ENCODE data around the gene RAPGEF3.
A peak's percentile ranks its signal among the peaks of the same experiment; 100 is the strongest.

Gene RAPGEF3

GRCh38 chr12:47744778-47745436, 13.8 kb downstream of the RAPGEF3 start:
- no peak overlapping the region for H3K4me3 ChIP-seq (ENCODE audit: low read depth, low read length)
- TF ChIP-seq POLR2A (IDR thresholded peaks at IDR 0.05; ENCODE audit: extremely low read depth, insufficient read length) (no peak), MYC (IDR thresholded peaks at IDR 0.05; ENCODE audit: low read depth, low read length) (no peak), MAX (IDR thresholded peaks at IDR 0.05; ENCODE audit: low read depth, low read length) (no peak), CTCF (IDR thresholded peaks at IDR 0.05; ENCODE audit: low read depth, low read length) (no peak)
- DNase-seq (ENCODE audit: low read depth): no peak

GRCh38 chr12:47744005-47744651, 14.6 kb downstream of the RAPGEF3 start:
- H3K4me3 ChIP-seq (ENCODE audit: low read depth, low read length): no peak overlapping the region
- DNase-seq (ENCODE audit: low read depth): no peak
- TF ChIP-seq CTCF (IDR thresholded peaks at IDR 0.05; ENCODE audit: low read depth, low read length) (peak; percentile 42), MAX (IDR thresholded peaks at IDR 0.05; ENCODE audit: low read depth, low read length) (0 out of 2 replicates have a peak, but pooled peaks have one; percentile 29), POLR2A (IDR thresholded peaks at IDR 0.05; ENCODE audit: extremely low read depth, insufficient read length) (no peak), MYC (IDR thresholded peaks at IDR 0.05; ENCODE audit: low read depth, low read length) (peak; percentile 34; the same call in 1 of the 2 replicates)

GRCh38 chr12:47743311-47743860, 15.3 kb downstream of the RAPGEF3 start:
- no peak overlapping the region for H3K4me3 ChIP-seq (ENCODE audit: low read depth, low read length)
- TF ChIP-seq MAX (IDR thresholded peaks at IDR 0.05; ENCODE audit: low read depth, low read length): no peak
- no peak for TF ChIP-seq CTCF (IDR thresholded peaks at IDR 0.05; ENCODE audit: low read depth, low read length)
- TF ChIP-seq MYC (IDR thresholded peaks at IDR 0.05; ENCODE audit: low read depth, low read length): no peak
- no peak for TF ChIP-seq POLR2A (IDR thresholded peaks at IDR 0.05; ENCODE audit: extremely low read depth, insufficient read length)
- DNase-seq (ENCODE audit: low read depth): no peak

- H3K4me3 ChIP-seq (ENCODE audit: low read depth, low read length): no peak overlapping the region
- TF ChIP-seq CTCF (IDR thresholded peaks at IDR 0.05; ENCODE audit: low read depth, low read length) (peak; percentile 96), POLR2A (IDR thresholded peaks at IDR 0.05; ENCODE audit: extremely low read depth, insufficient read length) (no peak), MAX (IDR thresholded peaks at IDR 0.05; ENCODE audit: low read depth, low read length) (peak; percentile 74), MYC (IDR thresholded peaks at IDR 0.05; ENCODE audit: low read depth, low read length) (peak; percentile 43; the same call in 1 of the 2 replicates)
- peak; percentile 69 for DNase-seq (ENCODE audit: low read depth)
Observed at GRCh38 chr12:47742253-47742825, 16.3 kb downstream of the RAPGEF3 start.

GRCh38 chr12:47741340-47741703, 17.4 kb downstream of the RAPGEF3 start:
- DNase-seq (ENCODE audit: low read depth): peak; percentile 65
- TF ChIP-seq MAX (IDR thresholded peaks at IDR 0.05; ENCODE audit: low read depth, low read length) (0 out of 2 replicates have a peak, but pooled peaks have one; percentile 5), CTCF (IDR thresholded peaks at IDR 0.05; ENCODE audit: low read depth, low read length) (no peak)
- H3K4me3 ChIP-seq (ENCODE audit: low read depth, low read length): no peak overlapping the region
